WTC11 (cell line): ENCODE measurements around the gene ZFYVE28. TPM values are rescaled to one million over a fixed set of nuclear protein-coding genes. Genes with fewer than 3 reads are reported as not detected.
A peak's percentile ranks its signal among the peaks of the same experiment; 100 is the strongest.

Experiments
- ATAC-seq: fragments of 200-7000 bp; cut with Tn5 transposase; 2 replicates; pipeline ENCODE4 v1.10.0; 2021; ENCODE audit warnings: mild to moderate bottlenecking, moderate library complexity
- CTCF ChIA-PET: fragments of 300-600 bp; sonication (Branson Sonifier 250); formaldehyde crosslinking; loops from one replicate; lab custom pipeline; 2021; ENCODE audit warnings: antibody characterized with exemption; lab: Charles Lee
- POLR2A ChIA-PET: fragments of 350-600 bp; sonication (Branson Sonifier 250); formaldehyde crosslinking; loops from one replicate; lab custom pipeline; 2021; ENCODE audit warnings: antibody characterized with exemption; lab: Charles Lee
- DNase-seq: peaks from one replicate; pipeline ENCODE4 v3.0.0; 2021; ENCODE audit warnings: low spot score
- H3K27ac Mint-ChIP-seq: 2 replicates; pipeline ENCODE4 v1.8.0; 2021; ENCODE audit warnings: mixed read lengths
- H3K27me3 Mint-ChIP-seq: 2 replicates; pipeline ENCODE4 v1.8.0; 2021; ENCODE audit warnings: low read depth, mild to moderate bottlenecking, moderate library complexity, mixed read lengths
- H3K36me3 Mint-ChIP-seq: 2 replicates; pipeline ENCODE4 v1.8.0; 2021; ENCODE audit warnings: mixed read lengths
- H3K4me1 Mint-ChIP-seq: 2 replicates; pipeline ENCODE4 v1.8.0; 2022; ENCODE audit warnings: mixed read lengths
- H3K4me3 Mint-ChIP-seq: 2 replicates; pipeline ENCODE4 v1.8.0; 2021; ENCODE audit warnings: mild to moderate bottlenecking, moderate library complexity, mixed read lengths
- H3K9me3 Mint-ChIP-seq: 2 replicates; pipeline ENCODE4 v1.8.0; 2021; ENCODE audit warnings: mixed read lengths
- ATF3 ChIP-seq: sonication (generic); formaldehyde crosslinking; conservative IDR thresholded peaks from 2 replicates; pipeline ENCODE4 v1.8.1; 2022; ENCODE audit warnings: mild to moderate bottlenecking, missing genetic modification reagents
- ATF6 ChIP-seq: sonication (generic); formaldehyde crosslinking; IDR thresholded peaks from 2 replicates; pipeline ENCODE4 v1.8.1; 2023; ENCODE audit warnings: mild to moderate bottlenecking, missing genetic modification reagents
- CDX4 ChIP-seq: fragments of 250-450 bp; sonication (Bioruptor Pico); IDR thresholded peaks from 2 replicates; pipeline ENCODE4 v1.9.0; 2021; ENCODE audit warnings: moderate library complexity, mild to moderate bottlenecking, inconsistent platforms, borderline replicate concordance
- CREM ChIP-seq: sonication (generic); formaldehyde crosslinking; IDR thresholded peaks from 2 replicates; pipeline ENCODE4 v1.8.1; 2022; ENCODE audit warnings: mild to moderate bottlenecking, missing genetic modification reagents, moderate library complexity
- ESRRA ChIP-seq: sonication (generic); formaldehyde crosslinking; IDR thresholded peaks from 2 replicates; pipeline ENCODE4 v1.8.1; 2022; ENCODE audit warnings: mild to moderate bottlenecking, missing genetic modification reagents, borderline replicate concordance
- FOXP1 ChIP-seq: sonication (generic); formaldehyde crosslinking; IDR thresholded peaks from 2 replicates; pipeline ENCODE4 v1.8.0; 2022; ENCODE audit warnings: missing genetic modification reagents, mild to moderate bottlenecking, moderate library complexity, borderline replicate concordance
- GABPB1 ChIP-seq: sonication (generic); formaldehyde crosslinking; IDR thresholded peaks from 2 replicates; pipeline ENCODE4 v1.8.1; 2023; ENCODE audit warnings: mild to moderate bottlenecking, missing genetic modification reagents
- MXD4 ChIP-seq: fragments of 250-450 bp; sonication (Bioruptor Pico); IDR thresholded peaks from 2 replicates; pipeline ENCODE4 v1.8.0; 2021; ENCODE audit warnings: mild to moderate bottlenecking, moderate library complexity, borderline replicate concordance
- OVOL2 ChIP-seq: fragments of 250-450 bp; sonication (Bioruptor Pico); IDR thresholded peaks from 2 replicates; pipeline ENCODE4 v1.9.0; 2021; ENCODE audit warnings: mild to moderate bottlenecking, borderline replicate concordance
- TEAD1 ChIP-seq: sonication (generic); formaldehyde crosslinking; IDR thresholded peaks from 2 replicates; pipeline ENCODE4 v1.8.0; 2022; ENCODE audit warnings: mild to moderate bottlenecking, missing genetic modification reagents
- ZMAT4 ChIP-seq: fragments of 250-450 bp; sonication (Bioruptor Pico); IDR thresholded peaks from 2 replicates; pipeline ENCODE4 v1.9.0; 2021; ENCODE audit warnings: mild to moderate bottlenecking
- ZNF232 ChIP-seq: sonication (generic); formaldehyde crosslinking; IDR thresholded peaks from 2 replicates; pipeline ENCODE4 v1.8.0; 2022; ENCODE audit warnings: mild to moderate bottlenecking, missing genetic modification reagents
- ZNF396 ChIP-seq: fragments of 250-450 bp; sonication (Bioruptor Pico); IDR thresholded peaks from 2 replicates; pipeline ENCODE4 v1.8.0; 2021; ENCODE audit warnings: mild to moderate bottlenecking, moderate library complexity, borderline replicate concordance
- ZNF423 ChIP-seq: fragments of 250-450 bp; sonication (Bioruptor Pico); IDR thresholded peaks from 2 replicates; pipeline ENCODE4 v2.1.2; 2022; ENCODE audit warnings: mild to moderate bottlenecking, moderate library complexity
- total RNA-seq: library from RNA; stranded (reverse); gene quantifications from 3 replicates; pipeline ENCODE4 v1.2.3, GENCODE V29; 2021
- TF ChIP-seq, protein P1 (sequence below): sonication (generic); formaldehyde crosslinking; IDR thresholded peaks from 2 replicates; pipeline ENCODE4 v1.8.1; 2023; ENCODE audit warnings: mild to moderate bottlenecking, missing genetic modification reagents, moderate library complexity
- TF ChIP-seq, protein P2 (sequence below): sonication (generic); formaldehyde crosslinking; IDR thresholded peaks from 2 replicates; pipeline ENCODE4 v1.8.0; 2023; ENCODE audit warnings: mild to moderate bottlenecking, missing genetic modification reagents
- TF ChIP-seq, protein P3 (sequence below): sonication (generic); formaldehyde crosslinking; conservative IDR thresholded peaks from 2 replicates; pipeline ENCODE4 v1.8.1; 2023; ENCODE audit warnings: mild to moderate bottlenecking, low read depth, missing genetic modification reagents, moderate library complexity

The ZFYVE28 gene
- total RNA-seq, 1 experiment from 2014 or later = 7.8 TPM

- ChIA-PET POLR2A (no interaction called here), CTCF (no interaction called here)
- Mint-ChIP-seq H3K36me3 (peaks cover 13% of the 10 kb centered on the region), H3K27ac (no peak overlapping the region), H3K4me3 (no peak overlapping the region), H3K27me3 (peaks cover 12% of the 10 kb centered on the region), H3K9me3 (peaks cover 23% of the 10 kb centered on the region), H3K4me1 (peaks cover 9% of the 10 kb centered on the region; the same call in 1 of the 2 replicates)
- DNase-seq = no peak
- ATAC-seq = no peak
- TF ChIP-seq ATF6 (no peak), GABPB1 (CRISPR knock-in tag) (no peak), ZMAT4 (CRISPR knock-in tag) (no peak), CDX4 (CRISPR knock-in tag) (no peak), FOXP1 (CRISPR knock-in tag) (no peak), ZNF396 (CRISPR knock-in tag) (no peak), ZNF423 (CRISPR knock-in tag) (no peak), TEAD1 (CRISPR knock-in tag) (no peak), ZNF232 (CRISPR knock-in tag) (no peak), CREM (CRISPR knock-in tag) (no peak)
- TF ChIP-seq, protein P1, sequence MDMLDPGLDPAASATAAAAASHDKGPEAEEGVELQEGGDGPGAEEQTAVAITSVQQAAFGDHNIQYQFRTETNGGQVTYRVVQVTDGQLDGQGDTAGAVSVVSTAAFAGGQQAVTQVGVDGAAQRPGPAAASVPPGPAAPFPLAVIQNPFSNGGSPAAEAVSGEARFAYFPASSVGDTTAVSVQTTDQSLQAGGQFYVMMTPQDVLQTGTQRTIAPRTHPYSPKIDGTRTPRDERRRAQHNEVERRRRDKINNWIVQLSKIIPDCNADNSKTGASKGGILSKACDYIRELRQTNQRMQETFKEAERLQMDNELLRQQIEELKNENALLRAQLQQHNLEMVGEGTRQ = no peak
- TF ChIP-seq, protein P2, sequence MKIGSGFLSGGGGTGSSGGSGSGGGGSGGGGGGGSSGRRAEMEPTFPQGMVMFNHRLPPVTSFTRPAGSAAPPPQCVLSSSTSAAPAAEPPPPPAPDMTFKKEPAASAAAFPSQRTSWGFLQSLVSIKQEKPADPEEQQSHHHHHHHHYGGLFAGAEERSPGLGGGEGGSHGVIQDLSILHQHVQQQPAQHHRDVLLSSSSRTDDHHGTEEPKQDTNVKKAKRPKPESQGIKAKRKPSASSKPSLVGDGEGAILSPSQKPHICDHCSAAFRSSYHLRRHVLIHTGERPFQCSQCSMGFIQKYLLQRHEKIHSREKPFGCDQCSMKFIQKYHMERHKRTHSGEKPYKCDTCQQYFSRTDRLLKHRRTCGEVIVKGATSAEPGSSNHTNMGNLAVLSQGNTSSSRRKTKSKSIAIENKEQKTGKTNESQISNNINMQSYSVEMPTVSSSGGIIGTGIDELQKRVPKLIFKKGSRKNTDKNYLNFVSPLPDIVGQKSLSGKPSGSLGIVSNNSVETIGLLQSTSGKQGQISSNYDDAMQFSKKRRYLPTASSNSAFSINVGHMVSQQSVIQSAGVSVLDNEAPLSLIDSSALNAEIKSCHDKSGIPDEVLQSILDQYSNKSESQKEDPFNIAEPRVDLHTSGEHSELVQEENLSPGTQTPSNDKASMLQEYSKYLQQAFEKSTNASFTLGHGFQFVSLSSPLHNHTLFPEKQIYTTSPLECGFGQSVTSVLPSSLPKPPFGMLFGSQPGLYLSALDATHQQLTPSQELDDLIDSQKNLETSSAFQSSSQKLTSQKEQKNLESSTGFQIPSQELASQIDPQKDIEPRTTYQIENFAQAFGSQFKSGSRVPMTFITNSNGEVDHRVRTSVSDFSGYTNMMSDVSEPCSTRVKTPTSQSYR (CRISPR knock-in tag) = no peak
Observed at GRCh38 chr4:2248044-2248780, 170.2 kb downstream of the ZFYVE28 start.

- Mint-ChIP-seq H3K4me1 (peaks cover 6% of the 10 kb centered on the region; the same call in 1 of the 2 replicates), H3K27ac (no peak overlapping the region; the same call in 1 of the 2 replicates), H3K27me3 (peaks cover 13% of the 10 kb centered on the region), H3K4me3 (no peak overlapping the region), H3K36me3 (peaks cover 13% of the 10 kb centered on the region), H3K9me3 (peaks cover 23% of the 10 kb centered on the region)
- TF ChIP-seq OVOL2 (no peak), MXD4 (no peak), ESRRA (CRISPR knock-in tag) (no peak), ATF3 (no peak)
- TF ChIP-seq, protein P3, sequence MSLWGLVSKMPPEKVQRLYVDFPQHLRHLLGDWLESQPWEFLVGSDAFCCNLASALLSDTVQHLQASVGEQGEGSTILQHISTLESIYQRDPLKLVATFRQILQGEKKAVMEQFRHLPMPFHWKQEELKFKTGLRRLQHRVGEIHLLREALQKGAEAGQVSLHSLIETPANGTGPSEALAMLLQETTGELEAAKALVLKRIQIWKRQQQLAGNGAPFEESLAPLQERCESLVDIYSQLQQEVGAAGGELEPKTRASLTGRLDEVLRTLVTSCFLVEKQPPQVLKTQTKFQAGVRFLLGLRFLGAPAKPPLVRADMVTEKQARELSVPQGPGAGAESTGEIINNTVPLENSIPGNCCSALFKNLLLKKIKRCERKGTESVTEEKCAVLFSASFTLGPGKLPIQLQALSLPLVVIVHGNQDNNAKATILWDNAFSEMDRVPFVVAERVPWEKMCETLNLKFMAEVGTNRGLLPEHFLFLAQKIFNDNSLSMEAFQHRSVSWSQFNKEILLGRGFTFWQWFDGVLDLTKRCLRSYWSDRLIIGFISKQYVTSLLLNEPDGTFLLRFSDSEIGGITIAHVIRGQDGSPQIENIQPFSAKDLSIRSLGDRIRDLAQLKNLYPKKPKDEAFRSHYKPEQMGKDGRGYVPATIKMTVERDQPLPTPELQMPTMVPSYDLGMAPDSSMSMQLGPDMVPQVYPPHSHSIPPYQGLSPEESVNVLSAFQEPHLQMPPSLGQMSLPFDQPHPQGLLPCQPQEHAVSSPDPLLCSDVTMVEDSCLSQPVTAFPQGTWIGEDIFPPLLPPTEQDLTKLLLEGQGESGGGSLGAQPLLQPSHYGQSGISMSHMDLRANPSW (CRISPR knock-in tag) = no peak
- ATAC-seq (no peak), DNase-seq (peak; percentile 10)
- CTCF ChIA-PET = interaction anchor here (1.8 kb wide), 1 partner anchor 27 kb away, joined by 5 read pairs; no protein-coding TSS in a partner anchor
- POLR2A ChIA-PET = no interaction called here
Observed at GRCh38 chr4:2247128-2248043, 171.1 kb downstream of the ZFYVE28 start.
